Gastrocnemius medialis (tissue), 4 donors: ENCODE data around the gene XYLT2.

Experiments
- POLR2A ChIP-seq, 2 donors: fragments of 450-650 bp; IDR thresholded peaks; one replicate each; pipeline ENCODE4 v1.6.1; 2017; ENCODE audit warnings: antibody characterized with exemption in 2 of 2, mild to moderate bottlenecking in 2 of 2, moderate library complexity in 2 of 2
- TF ChIP-seq, protein P1 (sequence below), 5 experiments: fragments of 450-650 bp in 3 of 5; fragments of 200-600 bp in 2 of 5; sonication (generic) in 2 of 5; IDR thresholded peaks in 4 of 5; conservative IDR thresholded peaks in 1 of 5; 1 replicate in 4 of 5; 2 replicates in 1 of 5; pipeline ENCODE4 v1.5.1; 2016 to 2019; ENCODE audit warnings: antibody characterized with exemption in 5 of 5, mild to moderate bottlenecking in 3 of 5, moderate library complexity in 3 of 5

DNA sequence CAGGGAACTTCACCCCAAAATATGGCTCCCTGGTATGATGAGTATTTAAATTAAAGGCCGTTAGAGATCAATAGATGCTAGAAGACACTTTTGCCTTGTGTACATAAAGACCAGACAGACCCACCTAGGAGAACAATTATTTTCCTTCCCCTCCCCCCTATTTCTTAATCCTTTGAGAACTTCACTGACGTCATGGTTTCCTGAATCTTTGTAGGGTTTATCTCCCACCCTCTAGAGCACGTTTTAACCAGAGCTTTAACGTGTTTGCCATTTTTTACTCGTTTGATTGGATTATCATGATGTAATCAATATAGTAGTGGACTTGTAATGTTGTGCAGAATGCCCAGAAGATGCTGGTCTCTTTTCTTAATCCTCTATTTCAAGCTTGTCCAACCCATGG lies 22.9 kb upstream of the XYLT2 start:
- no peak for TF ChIP-seq POLR2A (IDR thresholded peaks at IDR 0.05)
- TF ChIP-seq, protein P1, sequence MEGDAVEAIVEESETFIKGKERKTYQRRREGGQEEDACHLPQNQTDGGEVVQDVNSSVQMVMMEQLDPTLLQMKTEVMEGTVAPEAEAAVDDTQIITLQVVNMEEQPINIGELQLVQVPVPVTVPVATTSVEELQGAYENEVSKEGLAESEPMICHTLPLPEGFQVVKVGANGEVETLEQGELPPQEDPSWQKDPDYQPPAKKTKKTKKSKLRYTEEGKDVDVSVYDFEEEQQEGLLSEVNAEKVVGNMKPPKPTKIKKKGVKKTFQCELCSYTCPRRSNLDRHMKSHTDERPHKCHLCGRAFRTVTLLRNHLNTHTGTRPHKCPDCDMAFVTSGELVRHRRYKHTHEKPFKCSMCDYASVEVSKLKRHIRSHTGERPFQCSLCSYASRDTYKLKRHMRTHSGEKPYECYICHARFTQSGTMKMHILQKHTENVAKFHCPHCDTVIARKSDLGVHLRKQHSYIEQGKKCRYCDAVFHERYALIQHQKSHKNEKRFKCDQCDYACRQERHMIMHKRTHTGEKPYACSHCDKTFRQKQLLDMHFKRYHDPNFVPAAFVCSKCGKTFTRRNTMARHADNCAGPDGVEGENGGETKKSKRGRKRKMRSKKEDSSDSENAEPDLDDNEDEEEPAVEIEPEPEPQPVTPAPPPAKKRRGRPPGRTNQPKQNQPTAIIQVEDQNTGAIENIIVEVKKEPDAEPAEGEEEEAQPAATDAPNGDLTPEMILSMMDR (IDR thresholded peaks at IDR 0.05 in 4 of 5, conservative IDR thresholded peaks at IDR 0.05 in 1 of 5): no peak
